Vagina (tissue), 2 donors: ENCODE data around the gene MRGPRX3.

Experiments used
- POLR2A ChIP-seq, 2 donors: fragments of 450-650 bp; IDR thresholded peaks; one replicate each; pipeline ENCODE4 v1.6.1; 2017; ENCODE audit warnings: antibody characterized with exemption in 2 of 2, mild to moderate bottlenecking in 2 of 2, moderate library complexity in 2 of 2
- POLR2AphosphoS5 ChIP-seq, 2 donors: sonication (generic); formaldehyde crosslinking; IDR thresholded peaks; one replicate each; pipeline ENCODE4 v1.9.0; 2017; ENCODE audit warnings: antibody characterized with exemption in 2 of 2, mild to moderate bottlenecking in 2 of 2, low read depth in 1 of 2; ENCODE audit not compliant: insufficient read depth in 1 of 2
- TF ChIP-seq, protein P1 (sequence below), 3 experiments: fragments of 450-650 bp in 2 of 3; fragments of 200-600 bp in 1 of 3; sonication (generic) in 1 of 3; IDR thresholded peaks; one replicate each; pipeline ENCODE4 v1.5.1; 2017 to 2019; ENCODE audit warnings: antibody characterized with exemption in 3 of 3, mild to moderate bottlenecking in 2 of 3, moderate library complexity in 2 of 3

DNA sequence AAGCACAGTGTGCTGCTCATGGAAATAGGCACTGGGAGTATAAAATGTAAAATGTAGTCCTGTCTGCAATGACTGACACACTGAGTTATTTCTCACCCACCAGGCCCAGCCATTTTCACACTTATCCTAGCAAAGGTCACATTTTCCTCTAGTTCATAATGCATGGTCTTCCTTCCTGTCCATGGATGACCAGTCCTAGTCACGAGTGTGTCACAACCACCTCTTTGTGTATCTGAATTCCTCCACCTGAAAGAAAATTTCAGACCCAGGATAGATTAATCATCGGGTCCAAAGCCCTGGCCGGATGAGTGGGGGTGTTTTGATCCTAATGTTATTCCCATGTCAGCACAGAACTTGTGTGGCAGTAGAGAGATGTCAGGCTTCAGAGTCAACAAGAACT, 40.3 kb downstream of the MRGPRX3 start, which contains the start of gene MRGPRX4:
- TF ChIP-seq, protein P1, sequence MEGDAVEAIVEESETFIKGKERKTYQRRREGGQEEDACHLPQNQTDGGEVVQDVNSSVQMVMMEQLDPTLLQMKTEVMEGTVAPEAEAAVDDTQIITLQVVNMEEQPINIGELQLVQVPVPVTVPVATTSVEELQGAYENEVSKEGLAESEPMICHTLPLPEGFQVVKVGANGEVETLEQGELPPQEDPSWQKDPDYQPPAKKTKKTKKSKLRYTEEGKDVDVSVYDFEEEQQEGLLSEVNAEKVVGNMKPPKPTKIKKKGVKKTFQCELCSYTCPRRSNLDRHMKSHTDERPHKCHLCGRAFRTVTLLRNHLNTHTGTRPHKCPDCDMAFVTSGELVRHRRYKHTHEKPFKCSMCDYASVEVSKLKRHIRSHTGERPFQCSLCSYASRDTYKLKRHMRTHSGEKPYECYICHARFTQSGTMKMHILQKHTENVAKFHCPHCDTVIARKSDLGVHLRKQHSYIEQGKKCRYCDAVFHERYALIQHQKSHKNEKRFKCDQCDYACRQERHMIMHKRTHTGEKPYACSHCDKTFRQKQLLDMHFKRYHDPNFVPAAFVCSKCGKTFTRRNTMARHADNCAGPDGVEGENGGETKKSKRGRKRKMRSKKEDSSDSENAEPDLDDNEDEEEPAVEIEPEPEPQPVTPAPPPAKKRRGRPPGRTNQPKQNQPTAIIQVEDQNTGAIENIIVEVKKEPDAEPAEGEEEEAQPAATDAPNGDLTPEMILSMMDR (IDR thresholded peaks at IDR 0.05): no peak
- TF ChIP-seq POLR2A (IDR thresholded peaks at IDR 0.05): no peak
- no peak for TF ChIP-seq POLR2AphosphoS5 (IDR thresholded peaks at IDR 0.05; ENCODE audit: insufficient read depth in 1 of 2, low read depth in 1 of 2)
